Transverse colon (tissue), 4 donors: ENCODE measurements around the gene ADAMTS4. TPM values are rescaled to one million over a fixed set of nuclear protein-coding genes. Genes with fewer than 3 reads are reported as not detected.

Experiments used
- DNase-seq: peaks from one replicate; pipeline ENCODE4 v3.0.0-alpha.2; 2019
- H3K27ac ChIP-seq, 4 donors: fragments of 200-600 bp; sonication (generic); 2 replicates each; pipeline ENCODE4 v1.5.1; 2016 to 2018; ENCODE audit warnings: inconsistent platforms in 4 of 4
- H3K27me3 ChIP-seq: fragments of 200-600 bp; sonication (generic); 2 replicates; pipeline ENCODE4 v1.5.1; 2017; ENCODE audit warnings: inconsistent platforms
- H3K36me3 ChIP-seq, 4 donors: fragments of 200-600 bp; sonication (generic); 2 replicates each; pipeline ENCODE4 v1.5.1; 2017 to 2019; ENCODE audit warnings: inconsistent platforms in 4 of 4
- H3K4me1 ChIP-seq, 4 donors: fragments of 200-600 bp; sonication (generic); 2 replicates each; pipeline ENCODE4 v1.5.1; 2017 to 2020; ENCODE audit warnings: inconsistent platforms in 4 of 4
- H3K4me3 ChIP-seq, 4 donors: fragments of 200-600 bp; sonication (generic); 1 replicate in 1 of 4; 2 replicates in 3 of 4; pipeline versions ENCODE4 v1.5.1 to v1.6.1; 2017 to 2019; ENCODE audit warnings: inconsistent platforms in 4 of 4
- H3K9me3 ChIP-seq, 2 donors: fragments of 200-600 bp; sonication (generic); 2 replicates each; pipeline ENCODE4 v1.5.1; 2017 to 2019; ENCODE audit warnings: inconsistent platforms in 2 of 2
- CTCF ChIP-seq, 5 experiments: fragments of 200-600 bp in 3 of 5; fragments of 450-650 bp in 2 of 5; sonication (generic) in 3 of 5; IDR thresholded peaks; 1 replicate in 2 of 5; 2 replicates in 3 of 5; pipeline ENCODE4 v1.5.1; 2016 to 2017; ENCODE audit warnings: antibody characterized with exemption in 5 of 5, inconsistent platforms in 3 of 5, mild to moderate bottlenecking in 2 of 5, moderate library complexity in 1 of 5
- EP300 ChIP-seq: sonication (generic); formaldehyde crosslinking; IDR thresholded peaks from one replicate; pipeline ENCODE4 v1.6.1; 2017; ENCODE audit warnings: antibody characterized with exemption, low read depth
- POLR2A ChIP-seq: fragments of 450-650 bp; IDR thresholded peaks from one replicate; pipeline ENCODE4 v1.6.1; 2016; ENCODE audit warnings: antibody characterized with exemption, mild to moderate bottlenecking, moderate library complexity
- POLR2AphosphoS5 ChIP-seq, 3 donors: sonication (generic); formaldehyde crosslinking; IDR thresholded peaks; one replicate each; pipeline ENCODE4 v1.6.1; 2016; ENCODE audit warnings: antibody characterized with exemption in 3 of 3
- WGBS, 2 donors: methylation state at CpG; one replicate each; pipeline ENCODE4 v1.1.5; 2018; ENCODE audit warnings: low coverage in 1 of 2; 5-methylcytosine and 5-hydroxymethylcytosine counted together
- in situ Hi-C, 4 donors: fragments of 200-750 bp; cut with MboI; loops; one replicate each; pipeline versions ENCODE4 v1.15.0 to v1.15.1; 2017; ENCODE audit warnings: low sequenced_read_pairs in 3 of 4, low pct_ligation_motif_present in 1 of 4, low pct_unique_long_range_greater_than_20kb in 1 of 4
- intact Hi-C: fragments of 100-400 bp; cut with DNase I; formaldehyde crosslinking; loops from one replicate; pipeline ENCODE4 v1.15.1; 2023; ENCODE audit warnings: low total_unique reads
- total RNA-seq, 4 donors: library from RNA; depleted of rRNA; stranded (reverse); fragments of >200 nt; gene quantifications; one replicate each; pipeline ENCODE4 v1.1.0, GENCODE V29; 2016

ADAMTS4 gene
- total RNA-seq, 4 donors from 2014 or later, result 1.2 to 34.8 (median 7.2) TPM

GRCh38 chr1:161164901-161165610 lies 33.8 kb downstream of the ADAMTS4 start:
- Histone ChIP-seq H3K4me3 (peak overlapping the region in 3 of 4 donors; percentile 51 to 77 (median 60)), H3K36me3 (no peaks in the 10 kb centered on the region)
- intact Hi-C loops, result no loop called here

GRCh38 chr1:161163793-161164192 lies 35.1 kb downstream of the ADAMTS4 start:
- intact Hi-C loops (no loop called here), in situ Hi-C loops (no loop called here)
- Histone ChIP-seq H3K27me3 (no peaks in the 10 kb centered on the region), H3K4me1 (peaks cover 15 to 42% (median 28%) of the 10 kb centered on the region in 4 donors), H3K27ac (no peak overlapping the region), H3K4me3 (no peak overlapping the region), H3K36me3 (no peaks in the 10 kb centered on the region), H3K9me3 (no peaks in the 10 kb centered on the region)
- no peak for DNase-seq
- TF ChIP-seq EP300 (no peak), POLR2AphosphoS5 (IDR thresholded peaks at IDR 0.05) (no peak), POLR2A (no peak), CTCF (IDR thresholded peaks at IDR 0.05) (no peak)
- WGBS, 2 donors, result 78 to 93% methylated on average over 3 to 5 of the region's 5 CpGs

More at GRCh38 chr1:161164901-161165610, 33.8 kb downstream of the ADAMTS4 start:
- no peaks in the 10 kb centered on the region for H3K27me3 ChIP-seq
- WGBS, 2 donors, result 0 to 62% methylated on average over 2 to 14 of the region's 14 CpGs
- no peak for DNase-seq
- no peak for TF ChIP-seq CTCF (IDR thresholded peaks at IDR 0.05)
- peaks cover 13 to 37% (median 23%) of the 10 kb centered on the region in 4 donors for H3K4me1 ChIP-seq
- peak overlapping the region; percentile 87 to 94 (median 91) for H3K27ac ChIP-seq
- in situ Hi-C loops, result no loop called here
- no peaks in the 10 kb centered on the region for H3K9me3 ChIP-seq

- no peak for DNase-seq
- no peaks in the 10 kb centered on the region for H3K27me3 ChIP-seq
- no peaks in the 10 kb centered on the region for H3K9me3 ChIP-seq
- no peak overlapping the region for H3K4me3 ChIP-seq
- no peak overlapping the region for H3K27ac ChIP-seq
- peaks cover 17 to 44% (median 31%) of the 10 kb centered on the region in 4 donors for H3K4me1 ChIP-seq
- H3K36me3 ChIP-seq, result no peaks in the 10 kb centered on the region
- 93 to 100% methylated on average over 2 to 10 of the region's 10 CpGs for WGBS, 2 donors
- TF ChIP-seq CTCF (IDR thresholded peaks at IDR 0.05) (no peak), POLR2A (no peak), POLR2AphosphoS5 (IDR thresholded peaks at IDR 0.05) (no peak), EP300 (no peak)
- intact Hi-C loops (no loop called here), in situ Hi-C loops (no loop called here)
Observed at GRCh38 chr1:161162806-161163205, 36.0 kb downstream of the ADAMTS4 start.

- peaks cover 14 to 36% (median 28%) of the 10 kb centered on the region in 4 donors for H3K4me1 ChIP-seq
- intact Hi-C loops (no loop called here), in situ Hi-C loops (no loop called here)
- 50 to 73% methylated on average over 2 to 7 of the region's 7 CpGs for WGBS, 2 donors
- H3K36me3 ChIP-seq, result no peaks in the 10 kb centered on the region
- TF ChIP-seq EP300 (no peak), POLR2A (no peak), POLR2AphosphoS5 (IDR thresholded peaks at IDR 0.05) (no peak), CTCF (IDR thresholded peaks at IDR 0.05) (no peak)
- no peak overlapping the region for H3K4me3 ChIP-seq
- no peak for DNase-seq
- no peaks in the 10 kb centered on the region for H3K9me3 ChIP-seq
- H3K27ac ChIP-seq, result no peak overlapping the region
- no peaks in the 10 kb centered on the region for H3K27me3 ChIP-seq
Observed at GRCh38 chr1:161162052-161162451, 36.8 kb downstream of the ADAMTS4 start.
